ENCODE results near the gene WDR18. TPM values are rescaled to one million over a fixed set of nuclear protein-coding genes. Genes with fewer than 3 reads are reported as not detected.

The WDR18 gene
- total RNA-seq, 1 experiment from 2014 or later: 44.0 TPM

DNA sequence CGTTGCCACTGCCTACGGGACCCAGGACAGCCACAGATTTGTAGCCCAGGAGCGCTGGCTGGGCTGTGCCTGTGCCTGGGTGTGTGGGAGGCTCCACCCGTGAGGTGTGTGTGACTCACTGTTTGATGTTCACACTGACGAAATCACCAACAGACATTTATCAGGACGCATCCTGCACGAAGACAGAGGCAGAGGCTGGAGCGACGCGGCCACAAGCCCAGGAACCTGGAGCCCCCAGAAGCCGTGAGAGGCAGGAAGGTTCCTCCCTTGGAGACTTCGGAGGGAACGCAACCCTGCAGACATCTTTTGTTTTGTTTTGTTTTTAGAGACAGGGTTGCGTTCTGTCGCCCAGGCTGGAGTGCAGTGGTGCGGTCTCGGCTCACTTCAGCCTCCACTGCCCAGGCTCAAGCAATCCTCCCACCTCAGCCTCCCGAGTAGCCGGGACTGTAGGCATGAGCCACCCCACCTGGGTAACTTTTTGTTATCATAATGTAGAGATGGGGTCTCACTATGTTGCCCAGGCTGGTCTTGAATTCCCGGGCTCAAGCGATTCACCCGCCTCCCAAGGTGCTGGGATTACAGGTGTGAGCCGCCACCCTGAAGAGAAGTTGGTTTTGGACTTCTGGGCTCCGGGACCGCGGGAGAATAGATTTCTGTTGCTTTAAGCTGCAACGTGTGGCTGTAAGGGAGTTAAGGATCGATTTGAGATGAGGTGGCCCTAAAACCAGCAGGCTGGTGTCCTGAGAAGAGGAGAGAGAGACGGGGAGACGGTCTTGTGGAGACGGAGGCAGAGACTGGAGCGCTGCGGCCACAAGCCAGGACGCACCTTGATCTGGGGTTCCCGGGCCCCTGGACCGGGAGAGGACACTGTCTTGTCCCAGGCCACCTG lies 24.9 kb upstream of the WDR18 start:
- ATAC-seq (peak; percentile 60), DNase-seq (ENCODE audit: low read depth, low spot score) (no peak)
- Histone ChIP-seq H3K4me3 (ENCODE audit: low read depth in 2 of 2, low read length in 2 of 2) (no peak overlapping the region), H3K27me3 (ENCODE audit: control insufficient read depth, insufficient read depth, low read length) (no peaks in the 10 kb centered on the region), H3K9me3 (ENCODE audit: control insufficient read depth, insufficient read depth, low read depth, low read length) (no peaks in the 10 kb centered on the region), H3K27ac (ENCODE audit: low read length) (no peak overlapping the region), H3K36me3 (ENCODE audit: control insufficient read depth, insufficient read depth, low read length) (no peaks in the 10 kb centered on the region), H3K4me1 (ENCODE audit: control insufficient read depth, insufficient read depth, low read length) (peaks cover 21% of the 10 kb centered on the region)
- BruUV-seq (replicated peaks): no TSS peak
- in situ Hi-C loops (cut with HindIII; ENCODE audit: low pct_unique_long_range_greater_than_20kb, low sequenced_read_pairs) (no loop called here), intact Hi-C loops (cut with micrococcal nuclease; ENCODE audit: unreplicated experiment) (no loop called here)
- peak; percentile 39; the same call in 1 of the 2 replicates for TF ChIP-seq TCF7L2 (IDR thresholded peaks at IDR 0.05; ENCODE audit: low read depth, low read length)
- TF ChIP-seq REST (IDR thresholded peaks at IDR 0.05; ENCODE audit: insufficient read depth in 1 of 2, low read depth in 2 of 2, low read length in 1 of 2): no peak
- CTCF ChIA-PET: interaction anchor here (0.6 kb wide), 1 partner anchor 189 kb away, joined by 3 read pairs; no protein-coding TSS in a partner anchor
- POLR2A ChIA-PET: interaction anchor here (0.5 kb wide), 1 partner anchor 356 kb away, joined by 3 read pairs; no protein-coding TSS in a partner anchor

GRCh38 chr19:960020-960419 lies 24.1 kb upstream of the WDR18 start:
- in situ Hi-C loops (cut with HindIII; ENCODE audit: low pct_unique_long_range_greater_than_20kb, low sequenced_read_pairs): no loop called here
- ChIA-PET CTCF (interaction anchor here (0.6 kb wide), 1 partner anchor 190 kb away, joined by 3 read pairs; no protein-coding TSS in a partner anchor), POLR2A (no interaction called here)
- Histone ChIP-seq H3K4me1 (ENCODE audit: control insufficient read depth, insufficient read depth, low read length) (peaks cover 18% of the 10 kb centered on the region), H3K36me3 (ENCODE audit: control insufficient read depth, insufficient read depth, low read length) (no peaks in the 10 kb centered on the region), H3K9me3 (ENCODE audit: control insufficient read depth, insufficient read depth, low read depth, low read length) (no peaks in the 10 kb centered on the region), H3K4me3 (ENCODE audit: low read depth in 2 of 2, low read length in 2 of 2) (no peak overlapping the region), H3K27me3 (ENCODE audit: control insufficient read depth, insufficient read depth, low read length) (no peaks in the 10 kb centered on the region), H3K27ac (ENCODE audit: low read length) (no peak overlapping the region)
- DNase-seq (ENCODE audit: low read depth, low spot score): no peak
- no TSS peak for BruUV-seq (replicated peaks)
- ATAC-seq: no peak
- intact Hi-C loops (cut with micrococcal nuclease; ENCODE audit: unreplicated experiment): no loop called here
- TF ChIP-seq SIN3A (IDR thresholded peaks at IDR 0.05; ENCODE audit: borderline replicate concordance, insufficient read depth, low read depth, low read length): no peak
- TF ChIP-seq POLR2AphosphoS5 (IDR thresholded peaks at IDR 0.05; ENCODE audit: low read depth, low read length): no peak
- no peak for TF ChIP-seq TCF7L2 (IDR thresholded peaks at IDR 0.05; ENCODE audit: low read depth, low read length)
- no peak for TF ChIP-seq REST (IDR thresholded peaks at IDR 0.05; ENCODE audit: insufficient read depth in 1 of 2, low read depth in 2 of 2, low read length in 1 of 2)
- no peak for TF ChIP-seq CTCF (IDR thresholded peaks at IDR 0.05)
